Measurements from ENCODE around the gene ST3GAL4. TPM values are rescaled to one million over a fixed set of nuclear protein-coding genes. Genes with fewer than 3 reads are reported as not detected.
A peak's percentile ranks its signal among the peaks of the same experiment; 100 is the strongest.

ST3GAL4 gene
- total and polyA plus RNA-seq, 2 of the 8 experiments (the other 6 are each of a cell fraction or from before 2014, with no cell fraction given), result 15.6 to 20.0 TPM

GRCh38 chr11:126424471-126425039 is 69.1 kb downstream of the ST3GAL4 start:
- Histone ChIP-seq H2BK5ac (ENCODE audit: low read depth, low read length) (no peak overlapping the region), H3K36me3 (ENCODE audit: control insufficient read depth in 2 of 4, insufficient read depth in 4 of 4, low read length in 3 of 4) (no peaks in the 10 kb centered on the region), H4K5ac (ENCODE audit: insufficient read length, low read depth, low read length) (no peak overlapping the region), H3K79me2 (ENCODE audit: control insufficient read depth in 1 of 2, insufficient read depth in 2 of 2, low read length in 2 of 2) (no peaks in the 10 kb centered on the region), H4K20me1 (replicated peaks in 1 of 2; ENCODE audit: control insufficient read depth in 1 of 2, insufficient read depth in 2 of 2, low read length in 2 of 2) (no peaks in the 10 kb centered on the region), H3K4me2 (ENCODE audit: insufficient read depth in 1 of 2, low read depth in 2 of 2, low read length in 2 of 2) (no peak overlapping the region), H3K79me1 (ENCODE audit: low read depth, low read length) (no peaks in the 10 kb centered on the region), H2AK5ac (ENCODE audit: low read depth, low read length) (no peak overlapping the region), H3K9ac (replicated peaks in 1 of 4; ENCODE audit: extremely low read depth in 1 of 4, low read depth in 3 of 4, low read length in 3 of 4) (no peak overlapping the region), H3K27ac (ENCODE audit: low read depth, low read length) (no peak overlapping the region), H2BK15ac (ENCODE audit: low read length) (no peak overlapping the region), H2BK12ac (ENCODE audit: low read depth, low read length) (peak overlapping the region; percentile 63; the same call in 1 of the 2 replicates), H3K56ac (replicated peaks; ENCODE audit: insufficient read length, low read depth, low read length) (no peak overlapping the region), H3K9me3 (ENCODE audit: insufficient read depth in 2 of 2, low read depth in 1 of 2, low read length in 1 of 2) (no peaks in the 10 kb centered on the region), H3K27me3 (replicated peaks in 1 of 4; ENCODE audit: control insufficient read depth in 3 of 4, extremely low read depth in 1 of 4, insufficient read depth in 3 of 4, low read length in 3 of 4) (no peaks in the 10 kb centered on the region), H3K23ac (ENCODE audit: insufficient read length) (no peak overlapping the region), H3K4me3 (ENCODE audit: extremely low read depth in 1 of 4, insufficient read depth in 2 of 4, low read depth in 3 of 4, low read length in 4 of 4) (no peak overlapping the region), H4K8ac (ENCODE audit: extremely low read depth, insufficient read depth, low read length) (no peak overlapping the region; the same call in 1 of the 2 replicates), H3K18ac (ENCODE audit: extremely low read depth, low read length) (no peak overlapping the region), H2AFZ (ENCODE audit: low read length) (no peak overlapping the region), H2BK20ac (ENCODE audit: low read length) (no peak overlapping the region), H2BK120ac (replicated peaks; ENCODE audit: low read depth, low read length) (no peak overlapping the region), H3K23me2 (ENCODE audit: low read depth, low read length) (no peaks in the 10 kb centered on the region), H4K91ac (replicated peaks; ENCODE audit: insufficient read length, low read length) (no peak overlapping the region), H3K4ac (replicated peaks; ENCODE audit: insufficient read length, low read depth, low read length) (no peak overlapping the region), H3K4me1 (replicated peaks in 1 of 4; ENCODE audit: control insufficient read depth in 3 of 4, insufficient read depth in 4 of 4, low read length in 3 of 4) (no peaks in the 10 kb centered on the region; a peak in 1 of 7 replicates), H3K14ac (ENCODE audit: insufficient read length) (no peak overlapping the region)
- TF ChIP-seq, protein P1, sequence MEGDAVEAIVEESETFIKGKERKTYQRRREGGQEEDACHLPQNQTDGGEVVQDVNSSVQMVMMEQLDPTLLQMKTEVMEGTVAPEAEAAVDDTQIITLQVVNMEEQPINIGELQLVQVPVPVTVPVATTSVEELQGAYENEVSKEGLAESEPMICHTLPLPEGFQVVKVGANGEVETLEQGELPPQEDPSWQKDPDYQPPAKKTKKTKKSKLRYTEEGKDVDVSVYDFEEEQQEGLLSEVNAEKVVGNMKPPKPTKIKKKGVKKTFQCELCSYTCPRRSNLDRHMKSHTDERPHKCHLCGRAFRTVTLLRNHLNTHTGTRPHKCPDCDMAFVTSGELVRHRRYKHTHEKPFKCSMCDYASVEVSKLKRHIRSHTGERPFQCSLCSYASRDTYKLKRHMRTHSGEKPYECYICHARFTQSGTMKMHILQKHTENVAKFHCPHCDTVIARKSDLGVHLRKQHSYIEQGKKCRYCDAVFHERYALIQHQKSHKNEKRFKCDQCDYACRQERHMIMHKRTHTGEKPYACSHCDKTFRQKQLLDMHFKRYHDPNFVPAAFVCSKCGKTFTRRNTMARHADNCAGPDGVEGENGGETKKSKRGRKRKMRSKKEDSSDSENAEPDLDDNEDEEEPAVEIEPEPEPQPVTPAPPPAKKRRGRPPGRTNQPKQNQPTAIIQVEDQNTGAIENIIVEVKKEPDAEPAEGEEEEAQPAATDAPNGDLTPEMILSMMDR (IDR thresholded peaks at IDR 0.05; ENCODE audit: control extremely low read depth in 1 of 3, insufficient read depth in 1 of 3, low read depth in 1 of 3, low read length in 3 of 3), result peak in 1 of 3 experiments; percentile 10; a peak in 1 of 4 replicates
- TF ChIP-seq RXRA (IDR thresholded peaks at IDR 0.05; ENCODE audit: insufficient read depth, low read depth, low read length), result no peak
- TF ChIP-seq SP1 (IDR thresholded peaks at IDR 0.05; ENCODE audit: low read depth, low read length), result no peak
- no peak for TF ChIP-seq CHD2 (IDR thresholded peaks at IDR 0.05; ENCODE audit: low read length)
- peak in 1 of 2 experiments; percentile 33; a peak in 1 of 4 replicates for TF ChIP-seq RAD21 (IDR thresholded peaks at IDR 0.05 in 1 of 2, conservative IDR thresholded peaks at IDR 0.05 in 1 of 2; ENCODE audit: low read depth in 2 of 2, low read length in 2 of 2)
- TF ChIP-seq CBX8 (IDR thresholded peaks at IDR 0.05; ENCODE audit: borderline replicate concordance, low read depth, low read length), result no peak
- 92% methylated on average over 30 of the region's 30 CpGs; no CpG with 5 or more reads in 1 of the 2 experiments for WGBS, 2 experiments (ENCODE audit: extremely low coverage in 1 of 2, insufficient coverage in 1 of 2, insufficient read length in 1 of 2, insufficient replicate concordance in 2 of 2, low coverage in 1 of 2, low lambda C conversion rate in 2 of 2, missing lambda C conversion rate in 1 of 2)
- ChIA-PET POLR2A (ENCODE audit: partially characterized antibody) (interaction anchor here (1.2 kb wide), 1 partner anchor 13 kb away, joined by 4 read pairs; no protein-coding TSS in a partner anchor), CTCF (ENCODE audit: partially characterized antibody) (interaction anchor here (0.6 to 4.8 kb wide), 4 partner anchors 9 to 126 kb away, joined by 3 to 20 read pairs (median 4); no protein-coding TSS in a partner anchor)
- FAIRE-seq (no peak), DNase-seq (ENCODE audit: low read depth in 1 of 2, low spot score in 2 of 2) (no peak)
